Measurements from ENCODE around the gene EI24. TPM values are rescaled to one million over a fixed set of nuclear protein-coding genes. Genes with fewer than 3 reads are reported as not detected.

Gene EI24
- total RNA-seq, 1 donor from 2014 or later: 68.0 TPM

GRCh38 chr11:125579811-125580210 lies 10.5 kb downstream of the EI24 start:
- Mint-ChIP-seq H3K27me3 (no peaks in the 10 kb centered on the region), H3K4me1 (ENCODE audit: low read depth) (no peaks in the 10 kb centered on the region), H3K9me3 (ENCODE audit: low read depth) (no peaks in the 10 kb centered on the region)

GRCh38 chr11:125583496-125583895 lies 14.2 kb downstream of the EI24 start:
- TF ChIP-seq CTCF (IDR thresholded peaks at IDR 0.05; ENCODE audit: unreplicated experiment): no peak
- DNase-seq (ENCODE audit: low spot score, unreplicated experiment): no peak
- no peaks in the 10 kb centered on the region for H3K9me3 Mint-ChIP-seq (ENCODE audit: low read depth)
- H3K4me1 Mint-ChIP-seq (ENCODE audit: low read depth): peaks cover 3% of the 10 kb centered on the region
- peaks cover 15% of the 10 kb centered on the region for H3K36me3 Mint-ChIP-seq (ENCODE audit: insufficient read depth)
- no peak overlapping the region for H3K4me3 Mint-ChIP-seq (ENCODE audit: low read depth)
- no peaks in the 10 kb centered on the region for H3K27me3 Mint-ChIP-seq
- no peak overlapping the region for H3K27ac Mint-ChIP-seq

More at GRCh38 chr11:125579811-125580210, 10.5 kb downstream of the EI24 start:
- Mint-ChIP-seq H3K4me3 (ENCODE audit: low read depth) (no peak overlapping the region), H3K36me3 (ENCODE audit: insufficient read depth) (peaks cover 23% of the 10 kb centered on the region), H3K27ac (no peak overlapping the region)
- no peak for DNase-seq (ENCODE audit: low spot score, unreplicated experiment)
- no peak for TF ChIP-seq CTCF (IDR thresholded peaks at IDR 0.05; ENCODE audit: unreplicated experiment)

- no peak overlapping the region for H3K4me3 Mint-ChIP-seq (ENCODE audit: low read depth)
- H3K27me3 Mint-ChIP-seq: no peaks in the 10 kb centered on the region
- no peak overlapping the region for H3K27ac Mint-ChIP-seq
- peaks cover 14% of the 10 kb centered on the region for H3K36me3 Mint-ChIP-seq (ENCODE audit: insufficient read depth)
- no peak for TF ChIP-seq CTCF (IDR thresholded peaks at IDR 0.05; ENCODE audit: unreplicated experiment)
- H3K4me1 Mint-ChIP-seq (ENCODE audit: low read depth): peaks cover 6% of the 10 kb centered on the region
- H3K9me3 Mint-ChIP-seq (ENCODE audit: low read depth): no peaks in the 10 kb centered on the region
- no peak for DNase-seq (ENCODE audit: low spot score, unreplicated experiment)
Measured at GRCh38 chr11:125585487-125585886, 16.2 kb downstream of the EI24 start.

- no peak for TF ChIP-seq CTCF (IDR thresholded peaks at IDR 0.05; ENCODE audit: unreplicated experiment)
- no peak overlapping the region for H3K4me3 Mint-ChIP-seq (ENCODE audit: low read depth)
- H3K4me1 Mint-ChIP-seq (ENCODE audit: low read depth): peaks cover 9% of the 10 kb centered on the region
- peaks cover 12% of the 10 kb centered on the region for H3K36me3 Mint-ChIP-seq (ENCODE audit: insufficient read depth)
- H3K27me3 Mint-ChIP-seq: no peaks in the 10 kb centered on the region
- H3K27ac Mint-ChIP-seq: no peak overlapping the region
- H3K9me3 Mint-ChIP-seq (ENCODE audit: low read depth): no peaks in the 10 kb centered on the region
- no peak for DNase-seq (ENCODE audit: low spot score, unreplicated experiment)
Measured at GRCh38 chr11:125586623-125587022, 17.3 kb downstream of the EI24 start.

GRCh38 chr11:125587480-125587879 lies 18.2 kb downstream of the EI24 start:
- Mint-ChIP-seq H3K36me3 (ENCODE audit: insufficient read depth) (peaks cover 12% of the 10 kb centered on the region), H3K27me3 (no peaks in the 10 kb centered on the region), H3K4me3 (ENCODE audit: low read depth) (no peak overlapping the region), H3K27ac (no peak overlapping the region), H3K9me3 (ENCODE audit: low read depth) (no peaks in the 10 kb centered on the region), H3K4me1 (ENCODE audit: low read depth) (peaks cover 11% of the 10 kb centered on the region)
- no peak for TF ChIP-seq CTCF (IDR thresholded peaks at IDR 0.05; ENCODE audit: unreplicated experiment)
- DNase-seq (ENCODE audit: low spot score, unreplicated experiment): no peak
